Right renal pelvis (tissue), 4 donors: ENCODE results near the gene LAMTOR5. TPM values are rescaled to one million over a fixed set of nuclear protein-coding genes. Genes with fewer than 3 reads are reported as not detected.
"Not testable (repeated sequence)": the region's sequence is repeated elsewhere in the genome, so short reads cannot be mapped to it uniquely, and the experiment has no call there.

Experiments
- DNase-seq, 4 donors: peaks; one replicate each; pipeline ENCODE4 v3.0.0-alpha.2; 2013; ENCODE audit warnings: low read depth in 4 of 4, low spot score in 3 of 4, missing footprints in 1 of 4
- polyA plus RNA-seq, 4 donors: library from polyadenylated mRNA; unstranded; fragments of 120-200 nt; gene quantifications; one replicate each; pipeline ENCODE4 v1.2.1, GENCODE V29; 2013; ENCODE audit not compliant: insufficient read length in 4 of 4

Gene LAMTOR5
- polyA plus RNA-seq, 4 donors, result 277 to 315 (median 298) TPM

DNA sequence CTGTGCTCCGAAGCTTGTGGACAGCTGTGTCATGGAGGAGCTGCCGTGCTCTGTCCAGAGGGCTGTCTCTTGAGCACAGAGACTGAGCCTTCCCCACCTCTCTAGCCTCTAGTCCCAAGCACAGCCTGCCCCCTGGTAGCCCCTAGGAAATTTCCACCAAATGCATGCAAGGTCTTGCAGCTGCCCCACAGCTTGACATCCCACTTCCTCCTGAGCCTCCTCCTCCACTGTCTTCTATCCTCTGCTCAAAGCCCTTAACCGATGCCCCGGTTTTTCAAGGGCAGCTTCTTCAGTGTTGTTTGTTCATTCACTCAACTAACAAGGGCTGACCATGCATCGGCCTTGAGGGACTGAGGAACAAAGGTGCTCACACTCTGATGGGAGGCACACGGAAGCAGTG, 22.9 kb upstream of the LAMTOR5 start:
- no peak for DNase-seq

DNA sequence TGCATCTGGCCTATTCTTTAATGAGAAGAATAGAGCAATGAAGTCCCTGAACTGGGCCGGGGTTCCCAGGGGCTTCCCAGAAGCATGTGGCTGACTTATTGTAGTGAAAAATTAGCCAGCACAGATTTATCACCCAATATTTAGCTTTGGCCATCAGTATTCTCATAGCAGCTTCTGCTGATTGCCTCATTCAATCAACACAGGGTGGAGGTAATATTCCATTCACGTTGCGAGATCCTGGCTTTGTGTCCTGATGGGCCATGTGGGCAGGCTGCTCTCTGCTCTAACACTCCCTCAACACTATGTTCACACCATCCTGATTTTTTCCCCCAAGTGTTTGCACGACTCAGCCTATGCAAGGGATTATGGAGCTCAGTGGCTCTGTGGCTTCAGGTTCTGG, 21.5 kb upstream of the LAMTOR5 start:
- no peak for DNase-seq

DNA sequence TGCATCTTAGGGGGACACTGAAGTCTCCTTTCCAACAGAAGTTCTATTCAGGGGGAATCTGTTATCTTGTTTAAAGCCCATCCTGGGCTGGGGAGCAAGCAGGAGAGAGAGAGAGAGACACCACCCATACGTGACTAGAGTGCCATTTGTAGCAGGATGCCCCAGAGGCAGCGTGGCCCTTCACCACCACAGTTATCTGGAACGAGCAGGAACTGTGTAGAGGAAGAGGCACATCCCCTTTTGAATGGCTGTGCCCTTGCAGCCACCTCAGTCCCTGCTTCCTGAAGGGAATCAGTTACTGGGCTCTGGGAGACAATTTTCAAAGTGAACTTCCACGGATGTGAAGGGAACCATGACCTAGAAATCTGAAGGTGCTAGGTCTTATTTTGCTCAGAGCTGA, 19.4 kb upstream of the LAMTOR5 start:
- no peak for DNase-seq

DNA sequence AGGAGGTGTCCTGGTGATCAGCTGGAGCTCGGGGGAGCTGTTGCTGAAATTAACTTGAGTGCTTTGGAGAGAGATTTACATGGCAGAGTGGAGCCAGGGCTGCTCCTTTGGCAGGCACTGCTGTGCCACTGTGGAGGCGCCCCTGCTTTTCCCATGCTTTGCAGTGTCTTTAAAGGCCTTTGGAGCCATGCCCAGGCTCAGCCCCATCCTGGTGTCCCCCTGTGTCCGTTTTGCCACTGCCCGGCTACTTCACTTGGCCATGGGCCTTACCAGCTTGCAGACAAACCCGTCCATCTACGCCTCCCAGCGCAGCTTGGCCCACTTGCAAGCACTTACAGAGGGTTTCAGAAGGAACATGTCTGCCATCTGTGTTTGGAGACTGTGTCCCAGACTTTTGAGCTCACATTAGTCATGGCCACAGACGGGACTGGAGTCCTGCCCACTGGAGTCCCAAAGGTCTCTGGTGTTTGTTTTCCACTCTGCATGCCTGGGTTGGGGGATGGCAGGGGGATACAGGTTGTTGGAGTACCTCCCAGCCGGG, 18.2 kb upstream of the LAMTOR5 start:
- no peak for DNase-seq

DNA sequence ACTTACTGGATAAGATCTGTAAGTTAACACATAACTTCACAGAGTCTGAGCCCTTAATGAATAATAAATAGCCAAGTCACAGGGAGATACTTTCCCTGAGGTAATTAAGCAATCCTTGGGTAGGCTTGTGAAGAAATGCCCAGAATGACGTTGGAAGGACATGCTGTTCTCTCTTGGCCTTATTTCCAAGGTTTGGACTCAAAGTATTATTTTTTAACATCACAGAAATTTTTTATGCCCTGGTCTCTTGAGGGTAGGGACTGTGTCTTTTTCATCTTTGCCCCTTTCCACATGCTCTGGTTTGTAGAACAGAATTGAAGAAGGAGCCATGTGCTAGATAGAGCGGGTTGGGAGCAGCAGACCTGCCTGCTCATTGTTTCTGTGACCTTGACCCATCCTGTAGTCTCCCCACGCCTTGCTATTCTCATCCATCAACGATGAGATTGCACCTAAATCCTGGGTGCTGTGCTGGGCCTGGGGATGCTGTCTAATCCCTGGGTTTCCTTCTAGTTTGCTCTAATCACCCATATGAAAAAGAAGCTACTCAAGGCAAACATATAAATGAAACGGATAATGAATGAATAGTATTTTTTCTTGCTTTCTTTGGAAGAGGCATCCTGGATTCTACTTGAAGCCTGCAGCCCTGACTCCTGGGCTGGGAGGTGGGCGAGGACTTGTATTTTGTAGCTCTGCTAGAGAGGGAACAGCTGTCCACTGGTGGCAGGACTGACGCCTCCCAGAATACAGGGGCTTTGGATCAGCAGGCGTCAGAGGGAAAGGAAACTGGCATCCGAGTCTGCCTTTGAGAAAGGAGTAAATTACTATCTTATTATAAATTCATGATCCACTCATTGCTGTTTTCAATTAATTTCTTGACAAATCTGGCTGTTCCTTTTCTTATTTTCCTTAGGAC, 17.5 kb upstream of the LAMTOR5 start:
- DNase-seq, result no peak

DNA sequence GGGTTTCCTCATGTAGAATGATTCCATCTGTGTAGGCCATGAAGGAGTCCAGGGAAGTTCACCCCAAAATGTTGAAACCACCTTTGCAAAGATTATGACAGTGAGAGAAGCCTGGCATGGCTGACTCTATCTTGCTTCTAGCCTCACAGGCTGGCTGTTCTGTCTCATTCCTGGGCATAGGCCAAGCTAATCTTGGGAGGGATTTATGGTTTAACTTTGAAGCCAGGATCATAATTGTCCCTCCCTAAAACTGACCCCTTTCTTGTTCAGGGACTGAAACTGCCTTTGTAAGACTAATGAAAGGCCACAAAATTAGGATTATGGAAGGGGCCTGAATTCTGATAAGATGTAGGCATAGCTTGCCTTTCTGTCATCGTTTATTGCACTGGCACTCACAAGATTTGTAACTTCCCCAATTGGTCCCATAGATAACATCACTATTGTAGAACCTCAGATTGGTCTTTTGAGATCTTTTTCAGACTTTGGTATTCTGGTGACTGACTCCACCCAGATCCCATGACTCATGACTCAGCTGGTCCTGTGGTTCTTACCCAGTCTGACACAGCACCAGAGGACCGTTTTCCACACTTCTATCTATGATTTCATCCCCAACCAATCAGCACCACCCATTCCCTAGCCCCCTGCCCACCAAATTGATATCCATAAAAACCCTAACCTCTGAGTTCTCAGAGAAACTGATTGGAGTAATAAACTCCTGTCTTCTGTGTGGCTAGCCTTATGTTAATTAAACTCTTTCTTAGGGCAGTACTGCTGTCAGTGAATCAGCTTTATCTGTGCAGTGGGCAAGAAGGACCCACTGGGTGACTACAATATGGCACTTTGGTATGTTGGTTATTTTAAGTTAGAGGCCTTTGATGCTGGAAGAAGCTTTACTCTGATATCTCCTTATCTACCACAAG, 13.6 kb upstream of the LAMTOR5 start:
- DNase-seq, result no peak

DNA sequence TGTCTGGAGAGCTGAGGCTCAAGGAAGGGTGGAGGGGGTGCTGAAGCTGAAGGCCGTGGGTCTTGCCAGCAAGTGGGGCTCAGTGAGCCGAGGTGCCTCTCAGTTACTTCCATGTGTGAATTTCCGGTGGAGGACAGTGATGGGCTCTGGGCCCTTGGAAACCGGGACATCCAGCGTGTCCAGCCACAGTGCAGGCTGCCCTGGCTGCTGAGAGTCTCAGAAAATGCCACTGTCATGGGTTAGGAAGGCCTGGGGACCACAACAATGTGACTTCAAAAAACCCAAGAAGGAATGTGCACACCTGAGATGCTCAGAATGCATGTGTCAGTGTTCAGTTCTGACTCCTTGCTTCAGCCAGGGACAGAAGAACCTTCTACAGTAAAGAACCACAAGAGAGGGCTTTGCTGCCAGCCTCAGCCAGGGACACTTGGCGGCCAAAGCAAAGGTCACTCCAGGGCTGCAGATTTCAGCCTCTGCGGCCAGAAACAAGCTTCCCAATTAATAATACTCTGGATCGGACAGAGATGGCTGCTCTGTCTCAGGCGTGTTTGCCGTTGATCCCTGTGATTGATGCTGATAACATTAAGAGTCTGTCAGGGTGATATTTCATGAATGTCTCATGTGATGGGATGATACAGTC, 12.6 kb upstream of the LAMTOR5 start:
- DNase-seq, result no peak

DNA sequence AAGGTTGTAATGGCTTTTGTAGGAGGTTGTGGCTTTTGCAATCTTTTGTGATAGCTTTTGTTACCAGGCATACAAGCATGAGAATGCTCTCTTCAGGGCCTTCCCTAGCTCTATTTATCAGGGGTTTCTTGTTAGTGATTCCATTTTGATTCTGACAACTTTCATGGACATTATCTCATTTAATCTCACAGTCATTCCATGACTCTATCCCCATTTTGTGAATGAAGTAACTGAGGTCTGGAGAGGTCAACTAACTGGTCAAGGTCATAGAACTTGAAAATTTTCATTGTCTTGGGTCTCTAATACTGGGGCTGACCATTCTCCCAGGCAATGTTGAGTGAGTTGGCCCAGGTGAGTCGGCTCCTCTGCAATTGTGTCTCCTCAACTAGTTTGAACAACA, 11.2 kb upstream of the LAMTOR5 start:
- DNase-seq, result no peak

DNA sequence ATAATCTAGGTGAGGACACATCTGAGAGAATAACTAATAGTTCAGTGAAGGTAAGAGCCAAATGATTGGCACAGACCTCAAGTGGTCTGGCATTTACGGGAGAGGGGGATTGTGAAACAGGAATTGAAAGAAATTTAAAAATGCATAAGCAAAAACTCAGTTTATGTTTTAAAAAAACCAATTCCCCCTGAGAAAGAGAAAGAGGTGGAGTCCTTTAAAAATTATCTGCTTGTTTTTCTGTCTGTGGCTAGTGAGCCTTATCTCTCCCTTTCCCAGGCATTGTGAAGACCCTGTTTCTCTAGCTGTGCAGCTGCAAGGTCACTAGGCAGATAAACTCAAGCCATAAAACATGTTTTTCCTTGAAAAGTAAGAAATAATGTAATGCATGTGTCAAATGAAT, 5.6 kb upstream of the LAMTOR5 start:
- DNase-seq, result not testable (repeated sequence)

DNA sequence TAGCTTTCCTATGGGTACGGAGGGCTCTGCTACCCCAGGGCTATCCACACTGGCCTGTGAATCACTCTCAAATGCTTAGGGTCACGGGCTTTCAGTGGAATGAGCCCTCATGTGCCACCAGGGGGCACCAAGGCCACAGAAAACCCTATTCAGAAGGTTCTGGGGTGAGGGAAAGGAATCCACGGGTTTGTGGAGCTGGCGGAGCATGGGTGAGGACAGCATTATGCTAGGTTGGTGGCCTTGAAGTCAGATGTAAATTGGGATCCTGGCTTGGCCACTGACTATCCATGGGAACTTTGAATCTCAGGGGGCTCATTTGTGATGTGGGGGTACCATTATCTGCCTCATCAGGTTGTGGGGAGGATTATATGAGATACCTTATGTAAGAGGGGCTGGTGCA, 5.1 kb upstream of the LAMTOR5 start:
- DNase-seq, result no peak

DNA sequence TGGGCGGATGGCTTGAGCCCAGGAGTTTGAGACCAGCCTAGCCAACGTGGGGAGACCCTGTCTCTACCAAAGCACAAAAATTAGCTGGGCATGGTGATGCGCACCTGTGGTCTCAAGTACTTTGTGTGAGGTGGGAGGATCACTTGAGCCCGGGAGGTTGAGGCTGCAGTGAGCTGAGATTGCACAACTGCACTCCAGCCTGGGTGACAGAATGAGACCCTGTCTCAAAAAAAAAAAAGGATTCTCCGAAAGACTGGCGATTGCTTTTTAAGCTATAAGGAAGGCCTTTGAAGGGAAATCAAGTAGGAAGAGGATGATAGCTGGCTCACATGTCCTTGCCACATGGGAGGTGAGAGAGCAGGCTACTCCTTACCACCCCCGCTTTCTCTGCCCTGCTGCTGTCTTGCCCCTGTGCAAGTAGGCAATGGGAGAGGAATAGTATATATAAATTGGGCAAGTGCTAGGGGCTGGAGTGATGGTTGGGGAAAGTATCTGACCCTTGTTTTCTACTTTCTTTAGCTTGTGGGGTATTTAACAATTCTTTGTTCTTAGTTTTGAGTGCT, 3.8 kb upstream of the LAMTOR5 start:
- no peak for DNase-seq

DNA sequence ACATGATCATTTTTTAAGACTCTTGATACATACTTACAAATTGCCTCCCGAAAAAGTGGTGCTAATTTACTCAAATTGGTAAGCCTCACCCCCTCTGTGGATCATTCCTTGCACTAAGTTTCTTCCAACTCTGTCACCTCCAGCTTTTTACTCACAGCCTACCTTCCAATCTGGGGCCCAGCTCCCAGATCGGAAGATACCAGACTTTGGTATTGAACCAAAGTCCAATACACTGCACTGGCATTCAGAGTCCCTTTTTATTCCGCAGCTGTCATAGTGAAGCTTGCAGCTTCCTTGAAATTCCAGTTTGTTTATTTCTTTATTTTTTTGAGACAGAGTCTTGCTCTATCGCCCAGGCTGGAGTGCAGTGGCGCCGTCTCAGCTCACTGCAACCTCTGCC, 1.8 kb upstream of the LAMTOR5 start:
- DNase-seq, result no peak

DNA sequence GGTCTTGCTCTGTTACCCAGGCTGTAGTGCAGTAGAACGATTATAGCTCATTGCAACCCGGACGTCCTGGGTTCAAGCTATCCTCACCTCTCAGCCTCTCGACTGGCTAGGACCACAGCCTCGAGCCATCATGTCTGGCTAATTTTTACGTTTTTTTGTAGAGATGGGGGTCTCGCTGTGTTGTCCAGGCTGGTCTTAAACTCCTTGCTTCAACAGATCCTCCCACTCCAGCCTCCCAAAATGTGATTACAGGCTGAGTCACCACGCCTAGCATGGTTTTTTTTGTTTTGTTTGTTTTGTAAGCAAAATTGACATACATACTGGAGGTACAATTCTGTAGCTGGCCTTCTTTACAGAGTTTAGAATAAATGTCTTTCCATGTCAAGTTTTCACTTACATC, 994 bp upstream of the LAMTOR5 start:
- no peak for DNase-seq

DNA sequence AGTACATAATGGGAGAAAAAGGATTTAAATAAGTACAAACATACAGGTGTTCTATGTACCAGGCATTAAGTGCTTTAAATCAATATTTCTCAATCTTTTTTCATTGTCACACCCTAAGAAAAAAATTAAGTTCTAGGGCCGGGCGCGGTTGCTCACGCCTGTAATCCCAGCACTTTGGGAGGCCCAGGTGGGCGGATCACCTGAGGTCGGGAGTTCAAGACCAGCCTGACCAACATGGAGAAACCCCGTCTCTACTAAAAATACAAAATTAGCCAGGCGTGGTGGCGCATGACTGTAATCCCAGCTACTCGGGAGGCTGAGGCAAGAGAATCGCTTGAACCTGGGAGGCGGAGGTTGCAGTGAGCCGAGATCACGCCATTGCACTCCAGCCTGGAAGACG, 1.1 kb downstream of the LAMTOR5 start:
- not testable (repeated sequence) for DNase-seq

DNA sequence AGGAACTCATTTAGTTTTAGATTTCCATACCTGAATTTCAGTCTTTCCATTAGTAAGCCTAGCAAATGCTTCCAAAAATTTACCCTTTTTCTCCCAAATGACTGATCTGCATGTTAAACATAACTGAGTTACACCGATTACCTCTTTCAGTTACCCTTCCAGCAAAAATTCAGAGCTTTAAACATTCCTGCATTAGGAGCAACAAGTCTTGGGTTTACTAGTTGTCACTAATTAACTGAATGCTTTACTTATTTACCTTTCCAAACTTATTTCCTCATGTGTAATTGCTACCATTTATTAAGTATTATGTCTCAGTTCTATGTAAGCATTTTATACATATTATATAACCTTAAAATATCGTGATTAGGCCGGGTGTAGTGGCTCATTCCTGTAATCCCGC, 3.1 kb downstream of the LAMTOR5 start:
- no peak for DNase-seq

DNA sequence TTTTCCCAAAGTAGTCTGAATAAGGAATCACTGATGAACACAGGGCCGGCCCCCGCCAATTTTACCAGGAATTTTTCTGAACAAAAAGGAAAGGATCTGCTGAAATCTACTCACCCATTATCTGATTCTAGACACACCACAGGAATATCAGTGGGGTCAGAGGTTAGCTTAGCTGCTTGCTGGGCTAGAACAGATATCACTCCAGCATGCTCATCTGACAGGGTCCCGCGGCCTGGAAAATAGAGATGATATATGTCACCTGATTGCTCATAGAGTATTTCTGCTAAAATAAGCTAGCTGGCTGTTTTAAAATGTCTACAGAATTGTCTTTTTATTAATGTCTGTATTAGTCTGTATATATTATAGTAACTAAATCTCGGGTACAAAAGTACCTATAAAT, 3.7 kb downstream of the LAMTOR5 start:
- DNase-seq, result no peak

DNA sequence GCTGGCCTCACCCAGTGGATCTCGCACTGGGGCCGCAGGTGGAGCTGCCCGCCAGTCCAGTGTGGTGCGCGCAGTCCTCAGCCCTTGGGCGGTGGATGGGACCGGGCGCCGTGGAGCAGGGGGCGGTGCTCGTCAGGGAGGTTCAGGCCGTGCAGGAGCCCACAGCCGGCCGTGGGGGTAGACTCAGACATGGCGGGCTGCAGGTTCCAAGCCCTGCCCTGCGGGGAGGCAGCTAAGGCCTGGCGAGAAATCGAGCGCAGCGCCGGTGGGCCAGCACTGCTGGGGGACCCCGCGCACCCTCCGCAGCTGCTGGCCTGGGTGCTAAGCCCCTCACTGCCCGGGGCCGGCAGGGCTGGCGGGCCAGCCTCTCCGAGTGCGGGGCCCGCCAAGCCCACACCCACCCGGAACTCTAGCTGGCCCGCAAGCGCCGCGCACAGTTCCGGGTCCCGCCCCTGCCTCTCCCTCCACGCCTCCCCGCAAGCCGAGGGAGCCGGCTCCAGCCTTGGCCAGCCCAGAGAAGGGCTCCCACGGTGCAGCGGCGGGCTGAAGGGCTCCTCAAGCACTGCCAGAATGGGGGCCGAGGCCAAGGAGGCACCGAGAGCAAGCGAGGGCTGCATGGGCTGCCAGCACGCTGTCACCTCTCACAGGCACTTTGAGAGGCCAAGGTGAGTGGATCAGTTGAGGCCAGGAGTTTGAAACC, 11.1 kb downstream of the LAMTOR5 start:
- not testable (repeated sequence) for DNase-seq

DNA sequence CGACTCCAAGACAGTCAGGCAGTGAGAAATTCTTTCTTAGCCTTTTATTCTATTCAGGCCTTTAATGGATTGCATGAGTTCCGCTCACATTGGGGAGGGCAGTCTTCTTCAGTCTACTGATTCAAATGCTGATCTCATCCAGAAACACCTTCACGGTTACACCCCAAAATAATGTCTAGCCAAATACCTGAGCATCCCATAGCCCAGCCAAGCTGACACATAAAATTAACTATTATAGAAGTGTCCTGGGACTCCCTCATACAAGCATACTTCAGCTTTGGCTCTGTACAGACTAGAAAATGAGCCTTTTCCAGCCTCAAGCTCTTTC, 13.0 kb downstream of the LAMTOR5 start:
- no peak for DNase-seq

DNA sequence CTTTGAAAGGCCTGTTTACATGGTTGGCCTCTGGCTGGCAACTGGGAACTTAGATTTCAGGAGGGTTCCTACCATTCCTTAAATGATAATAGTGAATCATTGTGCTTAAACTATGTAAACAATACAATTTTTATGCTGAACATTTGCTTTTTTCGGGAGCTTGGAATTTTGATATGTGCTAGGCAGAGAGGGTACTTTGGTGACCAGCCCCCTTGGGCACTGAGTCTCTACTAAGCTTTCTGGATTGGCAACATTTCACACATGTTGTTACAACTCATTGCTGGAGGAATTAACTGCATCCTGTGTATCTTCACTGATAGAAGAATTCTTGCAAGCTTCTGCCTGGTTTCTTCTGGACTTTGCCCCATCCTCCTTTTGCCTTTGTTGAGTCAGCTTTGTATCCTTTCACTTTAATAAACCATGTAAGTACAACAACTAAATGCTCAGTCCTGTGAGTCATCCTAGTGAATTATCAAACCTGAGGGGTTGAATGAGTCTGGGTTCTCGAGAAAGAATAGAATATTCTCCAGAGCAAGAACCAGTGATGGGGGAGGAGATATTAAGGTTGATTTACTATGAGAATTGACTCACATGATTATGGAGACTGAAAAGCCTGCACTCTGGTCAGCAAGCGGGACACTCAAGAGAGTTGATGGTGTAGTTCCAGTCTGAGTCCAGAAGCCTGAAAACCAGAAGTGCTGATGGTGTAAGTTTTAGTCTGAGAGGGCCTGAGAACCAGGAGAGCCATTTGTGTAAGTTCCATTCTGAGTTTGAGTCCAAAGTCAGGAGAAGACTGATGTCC, 13.6 kb downstream of the LAMTOR5 start:
- no peak for DNase-seq
